HG02623 (cell line): ENCODE data around the gene FAM110D.
A peak's percentile ranks its signal among the peaks of the same experiment; 100 is the strongest.

Experiments
- ATAC-seq: cut with Tn5 transposase; IDR thresholded peaks from one replicate; pipeline ENCODE4 v1.9.1; 2021; ENCODE audit warnings: moderate library complexity; ENCODE audit not compliant: unreplicated experiment

The FAM110D gene

DNA sequence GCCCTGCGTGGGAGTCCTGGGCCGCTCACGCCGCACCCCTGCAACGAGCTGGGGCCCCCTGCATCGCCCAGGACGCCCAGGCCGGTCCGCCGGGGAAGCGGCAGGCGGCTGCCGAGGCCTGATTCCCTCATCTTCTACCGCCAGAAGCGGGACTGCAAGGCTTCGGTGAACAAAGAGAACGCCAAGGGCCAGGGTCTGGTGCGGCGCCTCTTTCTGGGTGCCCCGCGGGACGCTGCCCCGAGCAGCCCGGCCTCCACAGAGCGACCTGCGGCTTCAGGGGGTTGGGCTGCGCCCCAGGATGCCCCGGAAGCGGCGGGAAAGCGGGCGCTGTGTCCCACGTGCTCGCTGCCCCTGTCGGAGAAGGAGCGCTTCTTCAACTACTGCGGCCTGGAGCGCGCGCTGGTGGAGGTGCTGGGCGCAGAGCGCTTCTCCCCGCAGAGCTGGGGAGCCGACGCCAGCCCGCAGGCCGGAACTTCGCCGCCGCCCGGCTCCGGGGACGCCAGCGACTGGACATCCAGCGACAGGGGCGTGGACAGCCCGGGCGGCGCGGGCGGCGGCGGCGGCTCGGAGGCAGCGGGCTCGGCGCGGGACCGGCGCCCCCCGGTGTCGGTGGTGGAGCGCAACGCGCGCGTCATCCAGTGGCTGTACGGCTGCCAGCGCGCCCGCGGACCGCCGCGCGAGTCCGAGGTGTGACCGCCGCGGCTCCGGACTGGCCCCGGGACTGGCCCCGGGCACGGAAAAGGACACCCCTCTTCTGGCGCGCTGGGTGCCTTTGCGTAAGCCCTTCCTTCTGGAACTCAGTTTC lies 2.7 kb downstream of the FAM110D start:
- ATAC-seq, result no peak

DNA sequence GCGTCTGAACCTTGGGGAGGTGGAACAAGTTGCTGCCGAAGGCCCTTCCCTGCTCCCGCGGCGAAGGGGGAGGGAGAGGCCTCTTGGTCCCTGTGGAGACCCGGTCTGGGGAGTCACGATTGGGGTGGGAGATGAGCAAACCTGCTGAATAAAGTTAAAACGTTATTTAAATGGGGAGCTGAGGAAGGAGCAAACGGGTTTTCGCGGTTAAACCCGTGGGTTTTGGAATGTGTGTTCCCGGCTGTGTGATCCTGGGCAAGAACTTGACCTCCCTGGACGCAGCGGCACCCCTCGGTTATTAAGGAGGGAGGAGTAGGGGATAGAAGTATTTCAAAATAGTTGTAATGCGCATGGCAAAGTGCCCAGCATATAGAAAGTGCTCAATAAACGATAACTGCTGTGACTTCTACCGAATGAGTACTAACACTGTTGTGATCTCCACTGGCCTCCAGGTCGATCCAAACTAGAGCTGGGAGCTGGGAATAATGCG lies 3.4 kb downstream of the FAM110D start:
- no peak for ATAC-seq

DNA sequence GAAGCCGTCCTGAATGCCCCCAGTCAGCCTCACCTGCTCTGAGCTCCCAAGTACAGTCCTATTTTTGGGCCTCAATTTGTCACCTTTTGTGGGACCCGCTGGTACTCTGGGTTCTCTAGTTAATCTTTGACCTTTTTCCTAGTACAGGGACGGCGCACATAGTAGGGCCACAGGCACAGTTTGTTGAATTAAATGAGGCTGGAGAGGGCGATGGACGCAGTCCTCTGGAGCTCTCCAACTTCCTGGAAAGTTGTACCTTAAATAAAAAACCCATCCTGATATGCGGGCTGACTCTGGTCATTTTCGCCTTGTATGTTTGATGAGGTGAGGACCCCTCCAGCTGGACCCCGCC lies 4.8 kb downstream of the FAM110D start:
- no peak for ATAC-seq

DNA sequence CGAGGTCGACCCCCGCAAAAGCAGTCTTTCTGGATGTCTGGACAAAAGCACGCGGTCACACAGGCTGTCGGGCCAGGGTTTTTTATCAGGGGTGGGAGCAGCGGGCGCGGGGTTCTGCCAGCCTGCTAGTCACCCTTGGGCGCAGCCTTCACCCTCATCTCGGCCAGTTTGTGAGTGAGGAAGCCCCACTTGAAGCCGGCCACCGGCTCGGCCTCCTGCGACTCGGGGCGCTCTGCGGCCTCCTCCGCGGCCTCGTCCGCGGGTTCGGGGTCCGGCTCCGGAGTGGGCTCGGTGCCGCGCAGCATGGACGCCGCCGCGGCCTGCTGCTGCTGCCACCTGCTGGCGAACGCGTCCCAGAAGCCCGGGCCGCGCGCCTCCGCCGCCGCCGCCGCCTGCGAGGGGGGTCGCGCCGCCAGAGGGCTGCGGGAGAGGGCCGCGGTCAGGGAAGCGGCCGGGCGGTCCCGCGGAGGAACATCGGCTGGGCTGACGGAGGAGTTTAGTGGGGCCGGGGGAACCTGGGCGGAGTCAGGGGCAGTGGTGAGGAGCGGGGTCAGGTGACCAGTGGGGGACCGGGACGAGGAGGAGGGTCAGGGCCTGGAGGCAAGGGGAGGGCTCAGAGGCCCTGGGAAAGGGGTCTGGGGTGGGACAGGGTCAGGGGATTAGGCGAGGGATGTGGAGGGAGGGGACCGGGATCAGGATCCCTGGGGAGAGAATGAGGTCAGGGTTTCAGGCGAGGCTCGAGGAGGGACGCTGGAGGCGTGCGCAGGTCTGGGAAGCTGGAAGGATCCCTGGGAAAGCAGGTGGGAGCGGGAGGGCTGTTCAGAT lies 5.4 kb downstream of the FAM110D start:
- ATAC-seq, result no peak

DNA sequence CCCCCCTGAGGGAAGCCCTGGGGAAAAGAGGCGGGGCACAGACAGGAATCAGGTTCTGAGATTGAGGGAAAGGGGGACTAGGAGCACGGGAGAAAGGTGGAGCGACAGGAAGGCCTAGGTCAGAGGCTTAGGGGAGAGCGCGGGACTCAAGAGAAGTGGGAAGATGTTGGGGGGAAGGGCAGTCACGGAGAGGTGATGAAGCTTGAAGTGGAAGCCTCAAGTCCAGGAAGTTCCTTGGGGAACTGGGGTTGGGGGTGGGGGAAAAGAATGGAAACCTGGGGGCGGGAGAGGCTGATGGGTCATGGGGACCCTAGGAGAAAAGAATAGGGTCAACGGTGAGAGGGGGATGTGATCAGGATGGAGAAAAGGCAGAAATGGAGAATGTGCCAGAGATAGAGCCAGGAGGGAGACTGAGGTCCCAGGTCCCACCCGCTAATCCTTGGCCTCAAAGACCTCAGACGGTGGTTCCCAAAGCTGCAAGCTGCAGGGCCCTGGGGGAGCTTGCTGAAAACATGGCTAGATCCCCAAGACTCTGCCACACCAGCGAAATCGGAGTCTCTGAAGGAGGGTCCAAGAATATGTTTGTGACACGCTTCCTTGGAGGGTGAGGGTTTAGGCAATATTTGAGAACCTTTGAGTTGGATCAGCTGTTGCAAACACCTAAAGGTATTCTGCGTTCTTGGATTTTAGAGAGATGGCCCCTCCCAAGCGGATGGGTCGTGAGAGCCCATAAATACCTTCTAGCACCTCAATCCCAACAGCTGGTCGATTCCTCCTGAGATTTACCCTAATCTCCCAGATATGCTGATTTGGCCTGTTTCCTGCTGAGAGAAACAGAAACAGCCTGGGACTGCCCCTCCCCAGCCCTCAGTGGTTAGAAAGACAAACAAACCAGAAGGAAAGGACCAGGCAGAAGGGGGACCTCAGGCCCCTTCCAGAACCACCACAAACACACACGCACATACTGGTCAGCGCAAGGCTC lies 6.3 kb downstream of the FAM110D start:
- ATAC-seq, result no peak

DNA sequence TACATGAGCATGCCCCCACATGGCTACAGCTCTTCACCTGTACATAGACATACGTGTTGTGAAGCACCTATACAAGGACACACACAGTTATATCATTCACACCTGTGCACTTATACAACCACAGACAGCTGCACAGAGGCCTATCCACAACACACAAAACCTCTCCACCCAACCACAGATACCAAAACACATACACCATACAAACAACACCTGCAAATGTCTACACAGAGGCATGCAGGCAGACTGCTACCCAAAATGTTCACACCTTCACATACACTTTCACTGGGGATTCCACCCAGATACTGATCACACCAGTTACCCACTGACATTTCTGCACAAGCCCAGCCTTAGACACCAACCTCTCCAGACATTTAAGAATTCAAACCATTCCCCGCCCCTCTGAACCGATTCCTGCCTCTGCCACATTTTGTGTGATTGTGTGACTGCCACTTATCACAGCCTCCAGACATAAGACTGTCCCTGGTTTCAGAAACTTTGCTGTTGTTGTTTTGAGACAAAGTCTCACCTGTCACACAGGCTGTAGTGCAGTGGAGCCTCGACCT lies 7.9 kb downstream of the FAM110D start:
- no peak for ATAC-seq

DNA sequence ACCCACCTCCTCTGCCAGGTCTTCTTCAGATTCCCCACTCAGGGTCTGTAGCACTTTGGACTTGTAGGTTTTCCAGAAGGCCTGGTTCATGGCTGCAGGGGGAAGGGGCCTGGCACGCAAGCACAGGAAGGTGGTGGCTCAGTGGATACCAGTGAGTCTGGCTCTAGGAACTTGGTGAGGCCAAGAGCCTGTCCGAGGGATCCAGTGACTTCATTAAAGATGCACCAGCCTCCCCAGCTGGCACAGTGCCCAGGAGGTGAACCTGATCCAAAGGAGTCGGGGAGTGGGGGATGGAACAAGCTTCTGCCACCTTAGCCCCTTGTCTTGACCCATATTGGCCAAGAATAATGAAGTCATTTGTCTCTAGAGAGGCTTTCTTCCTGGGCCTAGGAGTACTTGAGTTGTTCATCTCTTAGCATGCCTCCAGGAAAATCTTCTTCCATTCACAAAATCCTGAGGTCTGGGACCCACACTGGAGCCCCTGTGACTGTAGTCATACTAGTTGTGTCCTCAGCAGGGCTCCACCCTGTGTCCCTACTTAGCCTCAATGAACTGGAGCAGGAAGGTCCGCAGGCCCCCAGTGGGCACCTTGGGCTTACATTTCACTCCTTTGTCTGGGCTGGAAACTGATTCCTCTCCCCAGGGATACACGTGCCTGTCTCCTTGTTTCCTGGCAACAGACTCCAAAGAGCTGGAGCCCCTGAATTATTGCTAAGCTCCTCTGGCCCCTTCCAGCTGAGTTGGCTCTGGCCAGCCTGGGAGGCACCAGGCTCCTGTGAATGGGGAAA lies 9.7 kb downstream of the FAM110D start, which contains the start of gene C1orf232:
TSS of gene C1orf232 (minus strand) at position 554 of the 788 bp plus-strand sequence. CDS start at position 90, 464 bp downstream.
- no peak for ATAC-seq

DNA sequence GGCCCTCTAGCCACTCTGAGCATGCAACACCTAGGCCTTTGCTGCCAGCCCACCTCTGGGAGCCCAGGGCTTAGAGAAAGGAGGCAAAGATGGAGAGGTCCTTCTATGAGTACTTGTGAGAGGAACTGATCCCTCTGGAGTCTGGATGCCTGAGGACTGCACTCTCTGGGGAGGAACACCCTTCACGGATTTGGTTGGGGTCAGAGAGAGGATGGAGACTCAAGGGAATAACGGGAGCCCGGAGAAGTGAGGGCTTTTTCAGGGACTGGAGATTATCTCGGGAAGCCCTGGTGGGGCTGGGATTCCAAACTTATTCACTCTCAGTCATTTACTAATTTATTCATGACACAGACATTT lies 10.3 kb downstream of the FAM110D start:
- no peak for ATAC-seq

DNA sequence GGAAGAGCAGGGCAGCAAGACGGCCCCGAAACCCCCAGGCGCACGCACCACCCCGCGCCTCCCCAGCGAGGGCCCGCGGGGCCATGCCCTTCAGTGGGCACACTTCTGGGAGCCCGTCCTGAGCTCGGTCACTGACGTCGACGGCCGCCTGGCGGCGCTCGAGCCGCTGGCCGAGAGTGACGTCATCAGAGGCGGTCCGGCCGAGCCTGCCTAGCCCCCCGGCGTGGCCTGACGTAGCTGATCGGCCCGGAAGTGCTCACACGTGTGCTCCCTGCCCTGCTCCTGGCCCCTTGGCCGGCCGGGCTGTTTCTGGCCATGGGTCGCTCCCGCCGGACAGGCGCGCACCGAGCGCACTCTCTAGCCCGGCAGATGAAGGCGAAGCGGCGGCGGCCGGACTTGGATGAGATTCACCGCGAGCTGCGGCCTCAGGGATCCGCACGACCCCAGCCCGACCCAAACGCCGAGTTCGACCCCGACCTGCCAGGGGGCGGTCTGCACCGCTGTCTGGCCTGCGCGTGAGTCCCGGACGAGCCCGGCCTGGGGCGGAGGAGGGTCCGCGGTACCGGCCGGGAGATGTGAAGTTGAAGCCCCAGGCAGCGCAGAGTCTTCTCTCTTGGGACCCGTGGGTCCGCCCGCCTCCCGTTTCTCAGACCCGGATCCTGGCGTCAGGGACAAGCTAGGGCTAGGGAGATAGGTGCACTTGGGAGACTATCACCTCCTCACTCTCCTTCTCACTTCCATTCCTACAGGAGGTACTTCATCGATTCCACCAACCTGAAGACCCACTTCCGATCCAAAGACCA lies 11.0 kb downstream of the FAM110D start, which contains the start of gene ZNF593:
TSS of gene ZNF593 (plus strand) at position 240 of the 803 bp plus-strand sequence. CDS start at position 316, 76 bp downstream.
- ATAC-seq, result peak; percentile 93

DNA sequence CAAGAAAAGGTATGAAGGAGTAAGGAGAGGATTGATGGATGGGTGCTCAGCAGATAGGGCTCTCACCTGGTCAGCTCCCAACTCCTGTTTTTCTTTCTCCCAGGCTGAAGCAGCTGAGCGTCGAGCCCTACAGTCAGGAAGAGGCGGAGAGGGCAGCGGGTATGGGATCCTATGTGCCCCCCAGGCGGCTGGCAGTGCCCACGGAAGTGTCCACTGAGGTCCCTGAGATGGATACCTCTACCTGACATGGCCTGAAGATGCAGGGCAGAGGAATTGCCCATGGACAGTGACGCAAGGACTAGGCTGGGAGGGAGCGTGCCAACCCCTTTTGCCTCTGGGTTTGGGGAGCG lies 11.6 kb downstream of the FAM110D start:
- ATAC-seq, result no peak

DNA sequence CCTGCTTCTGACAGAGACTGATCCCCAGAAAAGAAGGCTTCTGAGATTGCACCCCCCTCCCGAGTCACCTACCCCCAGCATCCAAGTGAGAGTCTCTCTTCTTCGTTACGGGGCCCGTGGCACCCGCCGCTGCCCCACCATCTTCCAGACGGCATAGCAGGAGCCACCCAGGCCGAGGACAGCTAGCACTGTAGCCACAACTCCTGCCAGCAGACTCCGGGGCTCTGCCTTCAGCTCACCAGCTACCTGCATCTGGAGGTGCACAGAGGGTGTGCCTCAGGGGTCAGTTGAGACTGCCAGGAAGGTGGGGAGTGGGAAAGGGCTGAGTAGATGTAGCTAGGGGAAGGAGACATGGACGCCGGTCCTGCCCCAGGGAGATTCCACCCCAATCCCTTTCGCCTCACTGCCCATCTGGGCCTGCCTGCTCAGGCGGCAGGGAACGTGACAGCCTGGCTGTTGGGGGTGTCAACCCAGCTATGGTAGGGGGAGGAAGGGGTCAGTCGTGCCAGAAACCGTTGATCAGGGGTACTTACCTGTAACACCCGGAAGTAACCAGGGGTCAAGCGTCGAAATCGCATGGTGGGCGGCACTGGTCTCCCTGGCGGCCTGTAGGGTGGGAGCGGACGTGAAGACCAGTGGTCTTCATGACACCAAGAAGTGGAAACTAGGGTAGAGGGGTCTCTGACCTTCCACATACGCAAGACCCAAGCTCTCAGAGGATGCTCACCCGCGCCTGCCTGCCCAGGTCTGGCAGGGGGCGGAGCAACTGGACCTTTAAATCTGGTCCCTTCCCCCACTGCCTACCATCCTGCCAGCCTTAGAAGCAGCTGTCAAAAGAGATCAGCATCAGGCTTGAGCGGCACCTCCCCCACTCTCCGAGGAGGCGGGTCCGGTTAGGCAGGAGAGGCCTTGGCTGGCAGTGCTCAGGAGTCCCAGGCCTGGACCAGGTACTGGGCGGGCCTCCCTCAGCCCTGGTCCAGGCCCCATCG lies 12.5 kb downstream of the FAM110D start, which contains the start of gene ZNF593OS:
TSS of gene ZNF593OS (minus strand) at position 749 of the 989 bp plus-strand sequence. CDS start at position 578, 171 bp downstream.
- no peak for ATAC-seq

DNA sequence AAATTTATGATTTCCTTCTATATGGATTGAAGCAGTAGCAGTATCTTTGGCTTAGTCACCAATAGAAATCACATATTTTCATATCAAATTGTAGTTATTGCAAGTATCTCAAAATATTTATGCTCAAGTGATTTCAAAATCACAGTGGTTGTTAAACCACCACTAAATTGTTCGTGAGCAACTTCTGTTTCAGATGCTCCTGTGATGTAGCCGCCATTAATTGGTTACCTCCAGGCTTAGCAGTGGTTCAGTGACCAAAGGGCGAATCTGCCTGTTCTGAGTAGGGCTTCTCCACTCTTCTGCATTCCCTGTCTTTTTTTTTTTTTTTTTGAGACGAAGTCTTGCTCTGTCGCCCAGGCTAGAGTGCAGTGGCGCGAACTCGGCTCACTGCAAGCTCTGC lies 16.5 kb downstream of the FAM110D start:
- ATAC-seq, result no peak

DNA sequence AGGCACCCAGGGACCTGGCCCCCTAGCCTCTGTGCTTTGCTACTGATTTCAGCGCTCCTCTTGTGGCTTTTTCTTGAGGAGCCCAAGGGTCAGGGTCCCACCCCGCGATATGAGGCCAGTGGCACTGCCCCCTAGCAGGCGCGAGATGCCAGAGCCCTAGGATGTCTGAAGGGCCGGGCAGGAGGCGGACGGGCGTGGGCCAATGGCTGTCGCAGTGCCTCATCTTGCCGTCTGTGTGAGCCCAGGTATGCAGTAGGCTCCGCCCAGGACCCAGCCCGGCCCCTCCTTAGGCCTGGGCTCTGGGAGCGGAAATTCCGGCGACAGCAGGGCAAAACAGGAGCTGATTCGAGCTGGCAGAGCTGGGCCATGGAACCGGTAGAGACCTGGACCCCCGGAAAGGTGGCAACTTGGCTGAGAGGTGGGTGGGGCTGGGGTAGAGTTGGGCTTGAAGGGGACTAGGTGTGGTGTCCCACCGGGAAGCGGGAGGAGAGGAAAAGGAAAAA lies 18.4 kb downstream of the FAM110D start, which contains the start of gene CNKSR1:
TSS of gene CNKSR1 (plus strand) at position 310 of the 503 bp plus-strand sequence. CDS start at position 367, 57 bp downstream.
- ATAC-seq, result no peak

DNA sequence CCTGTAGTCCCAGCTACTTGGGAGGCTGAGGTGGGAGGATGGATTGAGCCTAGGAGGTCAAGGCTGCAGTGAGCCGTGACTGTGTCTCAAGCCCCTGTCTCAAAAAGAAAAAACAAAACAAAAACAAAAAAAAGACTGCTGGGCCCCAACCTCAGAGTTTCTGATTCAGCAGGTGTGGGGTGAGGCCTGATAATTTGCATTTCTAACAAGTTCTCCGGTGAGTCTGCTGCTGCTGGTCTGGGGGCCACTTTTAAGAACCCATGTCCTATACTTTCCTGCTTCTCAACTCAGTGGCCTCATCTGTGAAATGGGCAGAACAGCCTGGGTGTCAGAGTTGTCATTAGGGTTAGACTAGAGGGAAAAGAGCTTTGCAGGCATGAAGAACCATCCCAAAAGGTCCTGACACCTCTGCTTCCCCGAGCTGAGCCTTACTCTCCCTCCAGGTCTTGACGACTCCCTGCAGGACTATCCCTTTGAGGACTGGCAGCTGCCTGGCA lies 21.2 kb downstream of the FAM110D start:
- no peak for ATAC-seq

DNA sequence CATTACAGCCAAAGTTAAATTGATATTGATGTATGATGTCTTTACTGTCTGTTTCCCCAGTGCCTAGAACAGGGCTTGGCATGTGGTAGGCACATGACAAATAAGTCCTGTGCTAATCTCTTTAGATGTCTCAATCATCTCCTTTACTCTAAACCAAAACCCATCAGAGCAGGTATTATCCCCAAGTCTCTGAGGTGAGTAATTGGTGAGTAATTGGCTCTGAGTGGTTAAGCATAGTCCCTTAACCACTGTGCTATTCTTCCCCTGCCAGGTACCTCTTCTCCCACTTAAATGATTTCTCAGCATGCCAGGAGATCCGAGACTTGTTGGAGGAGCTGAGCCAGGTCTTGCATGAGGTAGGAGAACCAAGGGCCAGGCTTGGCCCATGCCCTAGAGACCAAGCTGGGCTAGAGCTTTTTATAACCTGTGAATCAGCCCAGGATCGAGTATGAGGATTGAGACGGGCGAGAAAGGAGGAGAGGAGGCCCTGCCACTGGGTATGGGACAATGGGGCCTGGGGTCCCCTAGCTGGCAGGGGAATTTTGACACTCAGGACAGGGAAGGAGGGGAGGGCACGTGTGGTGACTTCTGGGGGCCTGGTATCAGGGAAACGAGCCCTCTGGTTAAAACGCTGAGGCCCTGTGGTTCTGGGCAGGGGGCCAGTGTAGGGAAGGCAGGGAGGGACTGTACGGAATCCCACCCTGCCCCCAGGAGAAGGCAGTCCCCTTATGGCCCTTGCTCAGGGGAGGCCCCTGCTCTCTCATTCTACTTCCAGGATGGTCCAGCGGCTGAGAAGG lies 22.9 kb downstream of the FAM110D start:
- ATAC-seq, result no peak

DNA sequence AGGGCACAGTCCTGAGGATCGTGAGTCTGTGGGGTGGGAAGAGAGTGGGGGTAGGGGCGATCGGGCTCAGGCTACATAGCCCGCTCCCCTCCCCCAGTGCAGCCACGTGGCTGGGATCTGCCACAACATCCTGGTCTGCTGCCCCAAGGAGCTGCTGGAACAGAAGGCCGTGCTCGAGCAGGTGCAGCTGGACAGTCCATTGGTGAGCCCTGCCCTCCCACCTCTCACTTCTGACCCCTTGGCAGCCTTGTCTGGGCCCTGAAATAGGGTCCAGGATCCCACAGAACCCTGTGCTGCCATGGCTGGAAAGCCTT lies 23.5 kb downstream of the FAM110D start:
- ATAC-seq, result no peak
